ENCODE results near the gene SBNO2. TPM values are rescaled to one million over a fixed set of nuclear protein-coding genes. Genes with fewer than 3 reads are reported as not detected.

The SBNO2 gene
- total and polyA plus RNA-seq, 9 of the 15 experiments (the other 6 are each of a cell fraction or from before 2014, with no cell fraction given): 0.01 to 46.2 (median 6.7) TPM

DNA sequence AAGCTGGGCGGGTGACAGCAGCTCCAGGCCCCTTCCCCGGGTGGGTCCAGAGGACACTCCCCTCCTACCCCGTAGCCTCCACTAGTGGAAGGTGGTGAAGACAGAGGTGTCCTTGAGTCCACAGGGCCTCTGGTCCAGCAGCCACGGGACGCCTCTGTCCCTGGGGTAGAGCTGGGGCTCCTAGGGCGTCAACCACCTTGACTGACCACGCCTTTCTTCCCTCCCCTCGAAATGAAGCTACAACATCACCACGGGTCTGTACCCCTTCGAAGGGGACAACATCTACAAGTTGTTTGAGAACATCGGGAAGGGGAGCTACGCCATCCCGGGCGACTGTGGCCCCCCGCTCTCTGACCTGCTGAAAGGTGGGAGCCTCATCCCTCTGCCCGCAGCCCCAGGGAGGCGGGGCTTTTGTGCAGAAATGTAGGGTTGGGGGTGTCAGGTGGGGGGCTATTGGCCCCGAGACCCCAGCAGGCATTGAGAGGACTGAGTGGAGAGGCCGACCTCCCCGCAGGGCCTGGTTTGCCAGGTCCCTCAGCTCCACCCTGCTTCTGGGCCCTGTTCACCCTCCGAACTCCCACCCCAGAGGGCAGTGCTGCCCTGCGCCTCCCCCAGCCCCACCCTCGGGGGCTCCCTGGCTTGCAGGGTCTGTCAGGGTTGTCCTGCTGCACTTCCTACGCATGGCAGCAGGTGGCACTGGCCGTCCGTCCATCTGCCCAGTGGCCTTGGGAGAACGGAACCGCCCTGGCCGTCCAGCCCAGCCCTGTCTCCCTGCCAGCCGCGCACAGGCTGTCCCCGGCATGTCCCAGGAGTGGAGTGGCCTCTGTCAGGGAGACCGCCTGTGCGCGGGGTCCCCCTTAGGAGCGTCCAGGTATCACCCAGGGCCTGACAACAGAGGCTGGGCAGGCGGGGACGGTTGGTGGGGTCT, 47.2 kb upstream of the SBNO2 start (continued):
- TF ChIP-seq, protein P1, sequence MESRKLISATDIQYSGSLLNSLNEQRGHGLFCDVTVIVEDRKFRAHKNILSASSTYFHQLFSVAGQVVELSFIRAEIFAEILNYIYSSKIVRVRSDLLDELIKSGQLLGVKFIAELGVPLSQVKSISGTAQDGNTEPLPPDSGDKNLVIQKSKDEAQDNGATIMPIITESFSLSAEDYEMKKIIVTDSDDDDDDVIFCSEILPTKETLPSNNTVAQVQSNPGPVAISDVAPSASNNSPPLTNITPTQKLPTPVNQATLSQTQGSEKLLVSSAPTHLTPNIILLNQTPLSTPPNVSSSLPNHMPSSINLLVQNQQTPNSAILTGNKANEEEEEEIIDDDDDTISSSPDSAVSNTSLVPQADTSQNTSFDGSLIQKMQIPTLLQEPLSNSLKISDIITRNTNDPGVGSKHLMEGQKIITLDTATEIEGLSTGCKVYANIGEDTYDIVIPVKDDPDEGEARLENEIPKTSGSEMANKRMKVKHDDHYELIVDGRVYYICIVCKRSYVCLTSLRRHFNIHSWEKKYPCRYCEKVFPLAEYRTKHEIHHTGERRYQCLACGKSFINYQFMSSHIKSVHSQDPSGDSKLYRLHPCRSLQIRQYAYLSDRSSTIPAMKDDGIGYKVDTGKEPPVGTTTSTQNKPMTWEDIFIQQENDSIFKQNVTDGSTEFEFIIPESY (CRISPR knock-in tag; IDR thresholded peaks at IDR 0.05): peak; percentile 35; the same call in 1 of the 2 replicates
- TF ChIP-seq CTCF (IDR thresholded peaks at IDR 0.05 in 2 of 3, conservative IDR thresholded peaks at IDR 0.05 in 1 of 3; ENCODE audit: insufficient read depth in 2 of 3, low read depth in 1 of 3, low read length in 3 of 3) (peak; percentile 50 to 65 (median 53)), RBM22 (IDR thresholded peaks at IDR 0.05; ENCODE audit: low read depth, low read length, poor library complexity, severe bottlenecking) (no peak), ZBTB7A (IDR thresholded peaks at IDR 0.05; ENCODE audit: borderline replicate concordance, control insufficient read depth, low read depth, low read length) (peak; percentile 58; the same call in 1 of the 2 replicates)
